ENCODE results near the gene NSL1. TPM values are rescaled to one million over a fixed set of nuclear protein-coding genes. Genes with fewer than 3 reads are reported as not detected.

The NSL1 gene
- total RNA-seq, 1 donor = 28.2 TPM

DNA sequence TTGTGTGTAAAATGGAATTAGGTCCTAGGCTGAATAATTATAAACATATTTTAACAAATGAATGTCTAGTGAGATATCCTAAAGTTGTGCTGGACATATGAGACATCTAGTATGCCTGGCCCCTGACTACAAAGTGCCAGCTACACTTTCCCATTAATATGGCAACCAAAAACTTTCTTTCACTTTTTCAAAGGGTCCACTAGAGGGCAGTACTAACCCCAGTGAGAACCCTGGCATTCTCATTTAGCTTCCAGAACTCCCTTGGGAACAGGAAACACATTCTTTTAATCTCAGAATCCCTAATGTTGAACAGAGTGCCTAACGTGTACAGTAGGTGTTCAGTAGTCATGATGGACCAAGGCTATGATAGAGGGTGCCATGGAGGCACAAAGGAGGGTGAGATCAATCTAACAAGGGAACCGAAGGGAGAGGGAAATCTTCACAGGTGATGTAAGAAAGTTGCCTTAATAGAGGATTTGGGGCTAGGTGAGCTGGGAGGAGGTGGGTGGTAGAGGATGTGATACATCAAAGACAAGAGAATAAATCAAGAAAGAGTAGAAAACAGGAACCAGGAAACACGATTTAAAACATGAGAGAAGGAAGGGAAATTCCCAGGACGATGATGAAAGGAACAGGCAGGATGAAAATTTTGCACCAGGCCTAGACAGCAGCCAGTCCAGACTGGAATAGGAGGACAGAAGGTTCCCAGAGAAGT, 41.6 kb downstream of the NSL1 start:
- Histone ChIP-seq H3K36me3 (ENCODE audit: insufficient read depth, low read length) (no peaks in the 10 kb centered on the region), H3K27me3 (ENCODE audit: insufficient read depth, low read length) (no peaks in the 10 kb centered on the region), H3K4me1 (ENCODE audit: insufficient read depth, low read length) (peaks cover 20% of the 10 kb centered on the region), H3K79me2 (ENCODE audit: insufficient read depth, low read length) (no peaks in the 10 kb centered on the region), H3K4me2 (ENCODE audit: insufficient read depth, low read length) (peak overlapping the region; percentile 36), H3K4me3 (ENCODE audit: insufficient read depth, low read length) (no peak overlapping the region), H4K20me1 (ENCODE audit: insufficient read depth, low read length) (no peaks in the 10 kb centered on the region), H3K27ac (ENCODE audit: low read depth, low read length) (no peak overlapping the region), H2AFZ (ENCODE audit: low read length) (peak overlapping the region; percentile 21), H3K9me3 (ENCODE audit: low read depth, low read length) (no peaks in the 10 kb centered on the region)
- TF ChIP-seq, protein P1, sequence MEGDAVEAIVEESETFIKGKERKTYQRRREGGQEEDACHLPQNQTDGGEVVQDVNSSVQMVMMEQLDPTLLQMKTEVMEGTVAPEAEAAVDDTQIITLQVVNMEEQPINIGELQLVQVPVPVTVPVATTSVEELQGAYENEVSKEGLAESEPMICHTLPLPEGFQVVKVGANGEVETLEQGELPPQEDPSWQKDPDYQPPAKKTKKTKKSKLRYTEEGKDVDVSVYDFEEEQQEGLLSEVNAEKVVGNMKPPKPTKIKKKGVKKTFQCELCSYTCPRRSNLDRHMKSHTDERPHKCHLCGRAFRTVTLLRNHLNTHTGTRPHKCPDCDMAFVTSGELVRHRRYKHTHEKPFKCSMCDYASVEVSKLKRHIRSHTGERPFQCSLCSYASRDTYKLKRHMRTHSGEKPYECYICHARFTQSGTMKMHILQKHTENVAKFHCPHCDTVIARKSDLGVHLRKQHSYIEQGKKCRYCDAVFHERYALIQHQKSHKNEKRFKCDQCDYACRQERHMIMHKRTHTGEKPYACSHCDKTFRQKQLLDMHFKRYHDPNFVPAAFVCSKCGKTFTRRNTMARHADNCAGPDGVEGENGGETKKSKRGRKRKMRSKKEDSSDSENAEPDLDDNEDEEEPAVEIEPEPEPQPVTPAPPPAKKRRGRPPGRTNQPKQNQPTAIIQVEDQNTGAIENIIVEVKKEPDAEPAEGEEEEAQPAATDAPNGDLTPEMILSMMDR (IDR thresholded peaks at IDR 0.05; ENCODE audit: extremely low read depth, low read depth, low read length) = peak; percentile 89
- DNase-seq (ENCODE audit: insufficient read length, low spot score, missing footprints) = peak; percentile 59

DNA sequence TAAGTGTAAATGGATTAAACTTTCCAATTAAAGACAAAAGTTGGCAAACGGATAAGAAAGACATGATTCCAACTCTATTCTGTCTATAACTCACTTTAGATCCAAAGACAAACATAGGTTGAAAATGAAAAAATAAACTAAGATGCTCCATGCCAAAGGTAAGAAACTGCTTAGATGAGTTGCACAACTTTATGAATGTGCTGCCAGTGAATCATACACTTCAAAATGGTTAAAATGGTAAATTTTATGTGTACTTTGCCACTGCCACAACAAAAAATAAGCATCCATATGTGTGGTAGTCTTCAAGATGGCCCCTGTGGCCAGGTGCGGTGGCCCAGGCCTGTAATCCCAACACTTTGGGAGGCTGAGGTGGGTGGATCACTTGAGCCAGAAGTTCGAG, 45.0 kb downstream of the NSL1 start:
- Histone ChIP-seq H3K9me3 (ENCODE audit: low read depth, low read length) (no peaks in the 10 kb centered on the region), H3K36me3 (ENCODE audit: insufficient read depth, low read length) (no peaks in the 10 kb centered on the region), H3K4me3 (ENCODE audit: insufficient read depth, low read length) (no peak overlapping the region), H4K20me1 (ENCODE audit: insufficient read depth, low read length) (no peaks in the 10 kb centered on the region), H3K79me2 (ENCODE audit: insufficient read depth, low read length) (no peaks in the 10 kb centered on the region), H3K4me2 (ENCODE audit: insufficient read depth, low read length) (no peak overlapping the region), H3K4me1 (ENCODE audit: insufficient read depth, low read length) (peaks cover 7% of the 10 kb centered on the region), H2AFZ (ENCODE audit: low read length) (no peak overlapping the region), H3K27ac (ENCODE audit: low read depth, low read length) (no peak overlapping the region), H3K27me3 (ENCODE audit: insufficient read depth, low read length) (no peaks in the 10 kb centered on the region)
- TF ChIP-seq, protein P1 (IDR thresholded peaks at IDR 0.05; ENCODE audit: extremely low read depth, low read depth, low read length) = no peak
- no peak for DNase-seq (ENCODE audit: insufficient read length, low spot score, missing footprints)

DNA sequence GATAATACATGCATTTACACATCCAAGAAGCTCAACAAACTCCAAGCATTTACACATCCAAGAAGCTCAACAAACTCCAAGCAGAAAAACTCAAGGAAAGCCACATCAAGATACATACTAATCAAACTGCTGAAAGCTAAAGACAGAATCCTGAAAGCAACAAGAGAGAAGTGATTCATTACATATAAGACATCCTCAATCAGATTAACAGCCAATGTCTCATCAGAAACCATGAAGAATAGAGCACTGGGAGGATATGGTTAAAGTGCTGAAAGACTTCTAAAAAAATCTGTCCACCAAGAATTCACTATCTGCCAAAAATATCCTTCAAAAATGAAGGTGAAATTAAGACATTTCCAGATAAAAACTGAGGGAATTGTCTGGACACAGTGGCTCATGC, 46.3 kb downstream of the NSL1 start:
- no peaks in the 10 kb centered on the region for H3K27me3 ChIP-seq (ENCODE audit: insufficient read depth, low read length)
- no peak overlapping the region for H3K27ac ChIP-seq (ENCODE audit: low read depth, low read length)
- H3K4me2 ChIP-seq (ENCODE audit: insufficient read depth, low read length) = no peak overlapping the region
- no peaks in the 10 kb centered on the region for H3K9me3 ChIP-seq (ENCODE audit: low read depth, low read length)
- no peaks in the 10 kb centered on the region for H3K36me3 ChIP-seq (ENCODE audit: insufficient read depth, low read length)
- H2AFZ ChIP-seq (ENCODE audit: low read length) = no peak overlapping the region
- H3K79me2 ChIP-seq (ENCODE audit: insufficient read depth, low read length) = no peaks in the 10 kb centered on the region
- H3K4me3 ChIP-seq (ENCODE audit: insufficient read depth, low read length) = no peak overlapping the region
- TF ChIP-seq, protein P1 (IDR thresholded peaks at IDR 0.05; ENCODE audit: extremely low read depth, low read depth, low read length) = no peak
- no peak for DNase-seq (ENCODE audit: insufficient read length, low spot score, missing footprints)
- peaks cover 7% of the 10 kb centered on the region for H3K4me1 ChIP-seq (ENCODE audit: insufficient read depth, low read length)
- no peaks in the 10 kb centered on the region for H4K20me1 ChIP-seq (ENCODE audit: insufficient read depth, low read length)

DNA sequence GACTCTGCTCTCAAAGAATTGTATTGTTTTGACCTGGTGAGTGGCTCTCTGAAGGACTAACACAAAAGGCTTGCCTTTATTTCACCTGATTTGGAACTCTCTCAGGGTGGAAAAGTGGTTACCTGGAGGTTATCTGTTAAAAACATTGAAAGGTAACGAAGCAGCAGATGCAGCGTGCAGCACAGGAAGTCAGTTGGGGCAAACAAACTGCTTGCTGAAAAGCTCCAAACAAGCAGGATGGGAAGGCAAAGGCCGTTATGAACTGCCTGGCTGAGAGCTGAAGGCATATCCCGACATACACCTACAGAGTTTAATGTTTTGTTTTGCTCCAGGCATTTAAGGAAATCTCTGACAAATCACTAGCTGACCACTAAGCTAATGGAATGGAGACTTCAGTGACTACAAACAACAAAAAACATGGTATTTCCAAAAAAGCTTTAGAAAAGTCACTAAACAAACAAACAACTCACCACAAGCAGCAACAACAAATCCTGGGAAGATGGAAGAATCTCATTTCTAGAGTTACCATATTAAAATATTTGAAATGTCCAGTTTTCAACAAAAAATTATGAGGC, 47.6 kb downstream of the NSL1 start:
- Histone ChIP-seq H4K20me1 (ENCODE audit: insufficient read depth, low read length) (no peaks in the 10 kb centered on the region), H3K4me2 (ENCODE audit: insufficient read depth, low read length) (no peak overlapping the region), H3K9me3 (ENCODE audit: low read depth, low read length) (no peaks in the 10 kb centered on the region), H3K79me2 (ENCODE audit: insufficient read depth, low read length) (no peaks in the 10 kb centered on the region), H3K4me3 (ENCODE audit: insufficient read depth, low read length) (no peak overlapping the region), H3K27ac (ENCODE audit: low read depth, low read length) (no peak overlapping the region), H3K4me1 (ENCODE audit: insufficient read depth, low read length) (no peaks in the 10 kb centered on the region), H3K27me3 (ENCODE audit: insufficient read depth, low read length) (no peaks in the 10 kb centered on the region), H3K36me3 (ENCODE audit: insufficient read depth, low read length) (no peaks in the 10 kb centered on the region), H2AFZ (ENCODE audit: low read length) (no peak overlapping the region)
- TF ChIP-seq, protein P1 (IDR thresholded peaks at IDR 0.05; ENCODE audit: extremely low read depth, low read depth, low read length) = no peak
- no peak for DNase-seq (ENCODE audit: insufficient read length, low spot score, missing footprints)

Data from osteoblast (primary cell).